ENCODE data around the gene KIF13A.
"Not testable (repeated sequence)": the region's sequence is repeated elsewhere in the genome, so short reads cannot be mapped to it uniquely, and the experiment has no call there.

KIF13A gene

DNA sequence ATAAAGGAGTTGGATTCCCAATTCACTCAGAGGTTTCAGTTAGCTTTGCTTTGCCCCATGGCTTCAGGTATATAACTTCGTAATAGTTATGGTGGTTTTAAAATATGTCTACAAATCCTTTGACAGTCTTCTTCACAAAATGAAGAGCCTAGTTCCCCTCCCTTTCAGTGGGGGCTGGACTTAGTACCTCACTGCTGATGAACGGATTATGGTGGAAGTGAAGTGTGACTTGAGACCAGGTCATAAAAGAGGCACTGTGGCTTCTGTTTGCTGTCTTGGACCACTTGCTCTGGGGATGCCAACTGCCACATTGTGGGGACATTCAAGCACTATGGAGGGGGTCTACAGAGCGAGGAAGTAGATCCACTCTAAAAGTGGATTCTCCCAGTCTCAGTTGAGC is 233.2 kb downstream of the KIF13A start:
- FAIRE-seq, result no peak
- no peak for DNase-seq (ENCODE audit: insufficient read length, low spot score)
- TF ChIP-seq, protein P1, sequence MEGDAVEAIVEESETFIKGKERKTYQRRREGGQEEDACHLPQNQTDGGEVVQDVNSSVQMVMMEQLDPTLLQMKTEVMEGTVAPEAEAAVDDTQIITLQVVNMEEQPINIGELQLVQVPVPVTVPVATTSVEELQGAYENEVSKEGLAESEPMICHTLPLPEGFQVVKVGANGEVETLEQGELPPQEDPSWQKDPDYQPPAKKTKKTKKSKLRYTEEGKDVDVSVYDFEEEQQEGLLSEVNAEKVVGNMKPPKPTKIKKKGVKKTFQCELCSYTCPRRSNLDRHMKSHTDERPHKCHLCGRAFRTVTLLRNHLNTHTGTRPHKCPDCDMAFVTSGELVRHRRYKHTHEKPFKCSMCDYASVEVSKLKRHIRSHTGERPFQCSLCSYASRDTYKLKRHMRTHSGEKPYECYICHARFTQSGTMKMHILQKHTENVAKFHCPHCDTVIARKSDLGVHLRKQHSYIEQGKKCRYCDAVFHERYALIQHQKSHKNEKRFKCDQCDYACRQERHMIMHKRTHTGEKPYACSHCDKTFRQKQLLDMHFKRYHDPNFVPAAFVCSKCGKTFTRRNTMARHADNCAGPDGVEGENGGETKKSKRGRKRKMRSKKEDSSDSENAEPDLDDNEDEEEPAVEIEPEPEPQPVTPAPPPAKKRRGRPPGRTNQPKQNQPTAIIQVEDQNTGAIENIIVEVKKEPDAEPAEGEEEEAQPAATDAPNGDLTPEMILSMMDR (IDR thresholded peaks at IDR 0.05; ENCODE audit: insufficient read depth, missing control alignments), result no peak

DNA sequence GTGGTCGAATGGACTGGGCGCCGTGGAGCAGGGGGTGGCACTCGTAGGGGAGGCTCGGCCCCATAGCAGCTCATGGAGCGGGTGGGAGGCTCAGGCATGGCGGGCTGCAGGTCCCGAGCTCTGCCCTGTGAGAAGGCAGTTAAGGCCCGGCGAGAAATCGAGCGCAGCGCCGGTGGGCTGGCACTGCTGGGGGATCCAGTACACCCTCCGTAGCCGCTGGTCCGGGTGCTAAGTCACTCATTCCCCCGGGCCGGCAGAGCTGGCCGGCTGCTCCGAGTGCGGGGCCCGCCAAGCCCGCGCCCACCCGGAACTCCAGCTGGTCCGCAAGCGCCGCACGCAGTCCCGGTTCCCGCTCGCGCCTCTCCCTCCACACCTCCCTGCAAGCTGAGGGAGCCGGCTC is 242.1 kb downstream of the KIF13A start:
- not testable (repeated sequence) for DNase-seq (ENCODE audit: insufficient read length, low spot score); FAIRE-seq

DNA sequence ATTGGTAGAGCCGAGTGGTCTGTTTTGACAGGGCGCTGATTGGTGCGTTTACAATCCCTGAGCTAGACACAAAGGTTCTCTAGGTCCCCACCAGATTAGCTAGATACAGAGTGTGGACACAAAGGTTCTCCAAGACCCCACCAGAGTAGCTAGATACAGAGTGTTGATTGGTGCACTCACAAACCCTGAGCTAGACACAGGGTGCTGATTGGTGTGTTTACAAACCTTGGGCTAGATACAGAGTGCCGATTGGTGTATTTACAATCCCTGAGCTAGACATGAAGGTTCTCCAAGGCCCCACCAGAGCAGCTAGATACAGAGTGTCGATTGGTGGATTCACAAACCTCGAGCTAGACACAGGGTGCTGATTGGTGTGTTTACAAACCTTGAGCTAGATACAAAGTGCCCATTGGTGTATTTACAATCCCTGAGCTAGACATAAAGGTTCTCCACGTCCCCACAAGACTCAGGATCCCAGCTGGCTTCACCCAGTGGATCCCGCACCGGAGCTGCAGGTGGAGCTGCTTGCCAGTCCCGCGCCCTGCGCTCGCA is 242.6 kb downstream of the KIF13A start:
- not testable (repeated sequence) for DNase-seq (ENCODE audit: insufficient read length, low spot score); FAIRE-seq

DNA sequence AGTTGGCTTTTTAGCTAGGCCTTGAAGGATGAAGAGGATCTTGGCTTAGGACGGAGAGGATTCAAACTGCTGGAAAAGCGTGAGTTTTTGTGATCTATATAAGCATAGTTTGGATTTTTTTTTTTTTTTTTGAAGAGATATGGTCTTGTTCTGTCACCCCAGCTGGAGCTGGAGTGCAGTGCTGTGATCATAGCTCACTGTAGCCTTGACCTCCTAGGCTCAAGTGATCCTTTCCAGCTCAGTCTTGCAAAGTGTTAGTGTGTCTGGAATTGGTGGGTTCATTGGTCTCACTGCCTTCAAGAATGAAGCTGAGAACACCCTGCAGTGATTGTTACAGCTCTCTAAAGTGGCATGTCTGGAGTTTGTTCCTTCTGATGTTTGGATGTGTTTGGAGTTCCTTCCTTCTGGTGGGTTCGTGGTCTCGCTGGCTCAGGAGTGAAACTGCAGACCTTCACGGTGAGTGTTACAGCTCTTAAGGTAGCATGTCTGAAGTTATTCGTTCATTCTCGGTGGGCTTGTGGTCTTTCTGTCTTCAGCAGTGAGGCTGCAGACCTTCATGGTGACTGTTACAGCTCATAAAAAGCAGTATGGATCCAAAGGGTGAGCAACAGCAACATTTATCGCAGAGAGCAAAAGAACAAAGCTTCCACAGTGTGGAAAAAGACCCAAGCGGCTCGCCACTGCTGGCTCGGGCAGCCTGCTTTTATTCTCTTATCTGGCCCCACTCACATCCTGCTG is 243.2 kb downstream of the KIF13A start:
- TF ChIP-seq, protein P1 (IDR thresholded peaks at IDR 0.05; ENCODE audit: insufficient read depth, missing control alignments), result no peak
- FAIRE-seq (no peak), DNase-seq (ENCODE audit: insufficient read length, low spot score) (no peak)

DNA sequence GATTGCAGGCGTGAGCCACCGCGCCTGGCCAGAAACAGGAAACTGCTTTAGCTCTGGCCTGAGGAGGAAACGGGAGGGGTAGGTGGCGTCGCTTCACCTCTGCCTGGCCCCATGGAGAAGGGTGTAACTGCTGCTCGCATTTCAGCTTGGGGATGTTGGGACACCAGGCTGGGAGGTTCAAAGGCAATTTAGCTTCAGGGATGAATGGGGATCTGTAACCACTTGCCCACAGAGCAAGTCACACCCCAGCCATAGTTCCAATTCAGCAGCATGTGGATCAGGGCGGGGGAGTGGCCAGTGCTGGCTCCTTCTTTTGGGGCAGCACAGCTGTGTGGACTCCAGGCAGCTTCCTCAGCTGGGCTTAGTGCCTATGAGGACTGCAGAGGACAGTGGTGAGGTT is 245.9 kb downstream of the KIF13A start:
- FAIRE-seq (no peak), DNase-seq (ENCODE audit: insufficient read length, low spot score) (no peak)
- TF ChIP-seq, protein P1 (IDR thresholded peaks at IDR 0.05; ENCODE audit: insufficient read depth, missing control alignments), result no peak

DNA sequence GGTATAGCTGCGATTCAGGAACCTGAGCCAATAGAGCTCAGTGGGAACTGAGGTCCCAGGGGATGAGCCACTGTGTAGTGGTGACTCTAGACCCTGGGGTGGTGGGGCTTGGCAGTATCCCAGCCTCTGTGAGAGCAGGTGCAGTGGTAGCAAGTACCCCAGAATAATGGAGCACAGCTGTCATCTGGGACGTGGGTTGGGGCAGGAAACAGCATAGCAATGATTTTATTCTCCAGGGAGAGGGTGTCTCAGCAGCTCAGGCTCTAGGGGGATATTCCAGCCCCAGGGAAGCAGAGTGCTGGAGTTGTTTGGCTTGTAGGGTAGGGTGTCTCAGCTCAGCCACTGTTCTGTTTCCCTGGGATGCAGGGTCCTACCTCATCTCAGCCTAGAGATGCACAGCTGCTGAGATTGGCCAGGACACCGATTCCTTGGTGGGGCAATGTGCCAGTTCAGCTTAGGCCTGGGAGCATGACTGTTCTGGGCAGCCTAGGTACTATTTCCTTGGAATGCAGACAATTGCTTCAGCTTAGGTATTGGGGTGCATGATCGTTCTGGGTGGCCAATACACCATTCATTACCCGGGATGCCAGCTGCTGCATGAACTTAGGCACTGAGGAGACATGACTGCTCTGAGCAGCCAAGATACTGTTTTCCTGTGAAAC is 246.7 kb downstream of the KIF13A start:
- DNase-seq (ENCODE audit: insufficient read length, low spot score) (no peak), FAIRE-seq (no peak)
- TF ChIP-seq, protein P1 (IDR thresholded peaks at IDR 0.05; ENCODE audit: insufficient read depth, missing control alignments), result no peak

DNA sequence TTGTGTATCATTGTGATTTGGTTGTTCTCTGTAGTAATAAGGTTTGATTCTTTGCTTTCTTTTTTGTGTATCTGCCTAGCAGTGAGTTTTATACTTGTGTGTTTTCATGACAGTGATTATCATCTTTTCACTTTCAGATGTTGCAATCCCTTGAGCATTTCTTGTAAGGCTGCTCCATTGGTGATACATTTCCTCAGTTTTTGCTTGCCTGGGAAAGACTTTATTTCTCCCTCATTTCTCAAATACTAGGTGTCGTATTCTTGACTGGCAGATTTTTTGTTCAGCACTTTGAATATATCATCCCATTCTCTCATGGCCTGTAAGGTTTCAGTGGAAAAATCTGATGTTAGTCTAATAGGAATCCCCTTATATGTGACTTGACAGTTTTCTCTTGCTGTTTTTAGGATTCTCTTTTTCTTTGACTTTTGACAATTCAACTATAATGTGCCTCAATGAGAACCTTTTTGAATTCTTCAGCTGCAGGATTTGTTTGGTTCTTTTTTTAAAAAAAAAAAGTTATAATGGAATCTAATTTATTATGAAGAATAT is 249.7 kb downstream of the KIF13A start:
- TF ChIP-seq, protein P1 (IDR thresholded peaks at IDR 0.05; ENCODE audit: insufficient read depth, missing control alignments), result no peak
- DNase-seq (ENCODE audit: insufficient read length, low spot score), result no peak
- FAIRE-seq, result no peak

DNA sequence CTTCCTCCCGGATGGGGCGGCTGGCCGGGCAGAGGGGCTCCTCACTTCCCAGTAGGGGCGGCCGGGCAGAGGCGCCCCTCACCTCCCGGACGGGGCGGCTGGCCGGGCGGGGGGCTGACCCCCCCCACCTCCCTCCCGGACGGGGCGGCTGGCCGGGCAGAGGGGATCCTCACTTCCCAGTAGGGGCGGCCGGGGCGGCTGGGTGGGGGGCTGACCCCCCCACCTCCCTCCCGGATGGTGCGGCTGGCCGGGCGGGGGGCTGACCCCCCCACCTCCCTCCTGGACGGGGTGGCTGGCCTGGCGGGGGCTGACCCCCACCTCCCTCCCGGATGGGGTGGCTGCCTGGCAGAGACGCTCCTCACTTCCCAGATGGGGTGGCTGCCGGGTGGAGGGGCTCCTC is 252.1 kb downstream of the KIF13A start:
- not testable (repeated sequence) for FAIRE-seq; DNase-seq (ENCODE audit: insufficient read length, low spot score)

Data from D721Med (cell line).